ENCODE results near the gene CCDC88A. TPM values are rescaled to one million over a fixed set of nuclear protein-coding genes. Genes with fewer than 3 reads are reported as not detected.
A peak's percentile ranks its signal among the peaks of the same experiment; 100 is the strongest.

Gene CCDC88A
- 10 to 100 TPM; 14.8 to 15.8 TPM for total RNA-seq

DNA sequence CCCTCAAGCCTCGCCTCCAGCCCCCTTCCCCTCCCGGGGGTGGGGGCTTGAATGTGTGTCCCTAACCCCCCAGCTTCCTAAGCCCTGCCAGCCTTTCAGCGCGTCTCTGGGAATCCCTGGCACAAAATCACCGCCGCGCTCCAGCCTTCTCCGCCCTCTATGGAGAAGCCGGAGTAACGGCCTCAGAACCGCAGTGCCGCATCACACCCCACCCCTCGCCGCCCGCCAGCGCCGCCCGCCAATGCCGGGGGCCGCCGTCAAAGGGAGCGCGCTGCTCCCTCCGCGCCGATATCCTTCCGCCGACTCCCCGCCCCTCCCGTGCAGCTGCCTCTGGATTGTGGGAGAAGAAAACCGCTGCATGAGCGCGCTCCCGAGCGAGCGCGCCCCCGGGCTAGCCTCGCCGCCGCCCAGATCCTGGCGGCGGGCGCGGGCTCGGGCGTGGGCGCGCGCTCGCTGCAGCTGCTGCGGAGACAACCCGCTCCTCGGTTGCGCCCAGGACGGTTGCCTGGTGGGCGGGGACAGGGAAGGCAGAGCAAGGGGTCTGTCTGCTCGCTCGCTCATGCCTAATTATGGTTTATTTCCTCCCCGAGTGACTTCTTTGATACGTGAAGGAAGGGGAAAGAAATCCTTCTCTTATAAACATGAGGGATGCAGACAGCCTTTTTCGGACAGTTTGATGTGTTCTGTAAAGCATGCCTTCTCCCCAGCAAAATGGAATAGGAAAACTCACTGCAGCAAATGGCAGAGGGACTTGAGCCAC is at the start of gene CCDC88A:
Gene CCDC88A, minus strand, starts transcription at position 178 of the 760 bp plus-strand sequence. CDS start 777 bp downstream, outside the sequence.
- no peak for TF ChIP-seq CTCF (IDR thresholded peaks at IDR 0.05)
- Mint-ChIP-seq H3K9me3 (no peaks in the 10 kb centered on the region), H3K27ac (peak within 1 kb of the TSS; percentile 73), H3K27me3 (no peaks in the 10 kb centered on the region), H3K4me1 (ENCODE audit: low read depth) (peaks cover 28% of the 10 kb centered on the region), H3K4me3 (peak within 1 kb of the TSS; percentile 92), H3K36me3 (ENCODE audit: low read depth) (no peaks in the 10 kb centered on the region)
- ChIA-PET CTCF (interaction anchor here (0.9 to 1.4 kb wide), 3 partner anchors 11 to 367 kb away, joined by 3 to 9 read pairs (median 3); no protein-coding TSS in a partner anchor), POLR2A (interaction anchor here (0.5 to 1.2 kb wide), 3 partner anchors 36 to 187 kb away, joined by 3 read pairs; partner anchors contain the start of gene RPS27A)
- intact Hi-C loops (cut with micrococcal nuclease), result loop anchor here (5.0 to 10.0 kb wide), 2 partner anchors 135 to 368 kb away; partner anchors contain the start of gene RTN4
- DNase-seq, result peak; percentile 87
- ATAC-seq, result peak; percentile 92

DNA sequence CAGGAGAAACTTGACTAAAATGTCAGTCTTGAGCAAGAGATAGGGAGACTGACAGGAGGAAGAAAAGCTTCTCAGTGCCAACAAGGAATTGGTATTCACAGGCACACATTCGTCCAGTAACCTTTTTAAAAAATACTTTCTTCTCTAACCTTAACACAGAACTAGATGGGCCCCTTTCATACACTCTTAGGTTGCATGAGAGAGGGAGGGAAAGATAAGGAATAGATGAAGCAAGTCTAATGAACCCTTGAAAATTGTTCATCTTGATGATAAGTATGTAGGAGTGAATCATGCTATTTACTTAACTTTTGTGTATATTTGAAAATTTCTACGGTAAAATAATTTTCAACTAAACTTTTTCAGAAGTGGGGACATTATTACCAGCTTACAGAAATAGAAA is 42.0 kb upstream of the CCDC88A start:
- no peaks in the 10 kb centered on the region for H3K9me3 Mint-ChIP-seq
- POLR2A ChIA-PET, result interaction anchor here (0.7 kb wide), 1 partner anchor 643 kb away, joined by 3 read pairs; no protein-coding TSS in a partner anchor
- H3K4me3 Mint-ChIP-seq, result no peak overlapping the region
- no peaks in the 10 kb centered on the region for H3K36me3 Mint-ChIP-seq (ENCODE audit: low read depth)
- H3K4me1 Mint-ChIP-seq (ENCODE audit: low read depth), result no peaks in the 10 kb centered on the region
- no peak for ATAC-seq
- H3K27me3 Mint-ChIP-seq, result peaks cover 2% of the 10 kb centered on the region
- CTCF ChIA-PET, result no interaction called here
- TF ChIP-seq CTCF (IDR thresholded peaks at IDR 0.05), result no peak
- H3K27ac Mint-ChIP-seq, result no peak overlapping the region
- intact Hi-C loops (cut with micrococcal nuclease), result no loop called here
- no peak for DNase-seq

GRCh38 chr2:55460562-55460961 is 40.9 kb upstream of the CCDC88A start:
- CTCF ChIA-PET, result no interaction called here
- no peak overlapping the region for H3K27ac Mint-ChIP-seq

GRCh38 chr2:55459714-55460274 is 40.1 kb upstream of the CCDC88A start:
- ATAC-seq, result no peak
- no peak for TF ChIP-seq CTCF (IDR thresholded peaks at IDR 0.05)
- H3K4me3 Mint-ChIP-seq, result no peak overlapping the region

More at GRCh38 chr2:55460562-55460961, 40.9 kb upstream of the CCDC88A start:
- Mint-ChIP-seq H3K36me3 (ENCODE audit: low read depth) (no peaks in the 10 kb centered on the region), H3K4me1 (ENCODE audit: low read depth) (no peaks in the 10 kb centered on the region), H3K27me3 (peaks cover 2% of the 10 kb centered on the region), H3K4me3 (no peak overlapping the region), H3K9me3 (no peaks in the 10 kb centered on the region)
- no peak for DNase-seq
- intact Hi-C loops (cut with micrococcal nuclease), result no loop called here
- no peak for TF ChIP-seq CTCF (IDR thresholded peaks at IDR 0.05)
- no peak for ATAC-seq
- POLR2A ChIA-PET, result no interaction called here

GRCh38 chr2:55459279-55459678 is 39.6 kb upstream of the CCDC88A start:
- intact Hi-C loops (cut with micrococcal nuclease), result no loop called here
- CTCF ChIA-PET, result no interaction called here
- ATAC-seq, result no peak
- POLR2A ChIA-PET, result no interaction called here
- H3K4me1 Mint-ChIP-seq (ENCODE audit: low read depth), result no peaks in the 10 kb centered on the region
- DNase-seq, result no peak
- H3K27ac Mint-ChIP-seq, result no peak overlapping the region
- no peaks in the 10 kb centered on the region for H3K36me3 Mint-ChIP-seq (ENCODE audit: low read depth)
- peaks cover 2% of the 10 kb centered on the region for H3K27me3 Mint-ChIP-seq
- H3K9me3 Mint-ChIP-seq, result no peaks in the 10 kb centered on the region
- TF ChIP-seq CTCF (IDR thresholded peaks at IDR 0.05), result no peak
- H3K4me3 Mint-ChIP-seq, result no peak overlapping the region

More at GRCh38 chr2:55459714-55460274, 40.1 kb upstream of the CCDC88A start:
- Mint-ChIP-seq H3K9me3 (no peaks in the 10 kb centered on the region), H3K27ac (no peak overlapping the region), H3K36me3 (ENCODE audit: low read depth) (no peaks in the 10 kb centered on the region), H3K4me1 (ENCODE audit: low read depth) (no peaks in the 10 kb centered on the region), H3K27me3 (peaks cover 2% of the 10 kb centered on the region)
- ChIA-PET POLR2A (no interaction called here), CTCF (no interaction called here)
- DNase-seq, result no peak
- intact Hi-C loops (cut with micrococcal nuclease), result no loop called here
